Body of pancreas (tissue), 4 donors: Measurements from ENCODE around the gene ARHGEF17.

ENCODE experiments used
- POLR2A ChIP-seq, 3 donors: fragments of 450-650 bp; IDR thresholded peaks; one replicate each; pipeline ENCODE4 v1.6.1; 2016; ENCODE audit warnings: antibody characterized with exemption in 3 of 3, mild to moderate bottlenecking in 2 of 3
- TF ChIP-seq, protein P1 (sequence below), 7 experiments: fragments of 450-650 bp in 4 of 7; fragments of 200-600 bp in 3 of 7; sonication (generic) in 3 of 7; IDR thresholded peaks; one replicate each; pipeline ENCODE4 v1.5.1; 2016 to 2019; ENCODE audit warnings: antibody characterized with exemption in 7 of 7

DNA sequence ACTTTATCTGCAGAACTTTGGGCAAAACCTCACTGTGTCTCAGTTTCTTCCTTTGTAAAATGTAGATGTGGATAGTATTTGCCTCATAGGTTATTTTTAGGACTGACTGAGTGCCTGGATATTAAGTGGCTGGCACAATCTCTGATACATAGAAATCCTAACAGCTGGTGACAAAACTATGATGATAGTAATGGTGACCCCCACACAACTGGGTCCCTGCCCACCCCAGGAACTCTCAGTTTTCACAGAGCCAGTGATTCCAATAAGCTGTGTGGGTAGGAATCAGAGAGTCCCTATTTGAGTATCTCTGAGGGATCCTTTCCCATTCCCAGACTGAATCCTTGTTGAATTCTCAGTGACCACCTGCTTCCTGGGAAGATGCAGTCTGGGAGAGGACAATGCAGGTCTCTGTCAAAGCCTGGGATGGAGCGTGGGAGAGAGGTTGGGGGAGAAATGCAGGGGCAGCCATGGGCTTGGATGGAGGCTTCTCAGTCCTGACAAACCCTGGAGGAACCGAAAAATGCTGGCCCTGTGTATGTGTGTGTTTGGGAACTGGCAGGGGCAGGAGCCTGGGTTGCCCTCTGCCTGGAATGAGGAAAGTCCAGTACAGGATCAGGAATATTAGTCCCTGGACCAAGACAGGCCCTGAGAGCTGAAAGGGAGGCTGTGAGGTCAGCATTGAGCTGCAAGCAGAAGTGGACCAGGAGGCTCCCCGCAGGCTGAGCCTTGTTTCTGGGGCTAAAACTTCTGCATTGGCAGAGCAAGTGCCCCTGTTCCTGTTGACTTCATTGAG lies 42.0 kb upstream of the ARHGEF17 start:
- TF ChIP-seq, protein P1, sequence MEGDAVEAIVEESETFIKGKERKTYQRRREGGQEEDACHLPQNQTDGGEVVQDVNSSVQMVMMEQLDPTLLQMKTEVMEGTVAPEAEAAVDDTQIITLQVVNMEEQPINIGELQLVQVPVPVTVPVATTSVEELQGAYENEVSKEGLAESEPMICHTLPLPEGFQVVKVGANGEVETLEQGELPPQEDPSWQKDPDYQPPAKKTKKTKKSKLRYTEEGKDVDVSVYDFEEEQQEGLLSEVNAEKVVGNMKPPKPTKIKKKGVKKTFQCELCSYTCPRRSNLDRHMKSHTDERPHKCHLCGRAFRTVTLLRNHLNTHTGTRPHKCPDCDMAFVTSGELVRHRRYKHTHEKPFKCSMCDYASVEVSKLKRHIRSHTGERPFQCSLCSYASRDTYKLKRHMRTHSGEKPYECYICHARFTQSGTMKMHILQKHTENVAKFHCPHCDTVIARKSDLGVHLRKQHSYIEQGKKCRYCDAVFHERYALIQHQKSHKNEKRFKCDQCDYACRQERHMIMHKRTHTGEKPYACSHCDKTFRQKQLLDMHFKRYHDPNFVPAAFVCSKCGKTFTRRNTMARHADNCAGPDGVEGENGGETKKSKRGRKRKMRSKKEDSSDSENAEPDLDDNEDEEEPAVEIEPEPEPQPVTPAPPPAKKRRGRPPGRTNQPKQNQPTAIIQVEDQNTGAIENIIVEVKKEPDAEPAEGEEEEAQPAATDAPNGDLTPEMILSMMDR (IDR thresholded peaks at IDR 0.05), result no peak
- TF ChIP-seq POLR2A (IDR thresholded peaks at IDR 0.05), result no peak
